ENCODE results near the gene SLC5A6.

The SLC5A6 gene

DNA sequence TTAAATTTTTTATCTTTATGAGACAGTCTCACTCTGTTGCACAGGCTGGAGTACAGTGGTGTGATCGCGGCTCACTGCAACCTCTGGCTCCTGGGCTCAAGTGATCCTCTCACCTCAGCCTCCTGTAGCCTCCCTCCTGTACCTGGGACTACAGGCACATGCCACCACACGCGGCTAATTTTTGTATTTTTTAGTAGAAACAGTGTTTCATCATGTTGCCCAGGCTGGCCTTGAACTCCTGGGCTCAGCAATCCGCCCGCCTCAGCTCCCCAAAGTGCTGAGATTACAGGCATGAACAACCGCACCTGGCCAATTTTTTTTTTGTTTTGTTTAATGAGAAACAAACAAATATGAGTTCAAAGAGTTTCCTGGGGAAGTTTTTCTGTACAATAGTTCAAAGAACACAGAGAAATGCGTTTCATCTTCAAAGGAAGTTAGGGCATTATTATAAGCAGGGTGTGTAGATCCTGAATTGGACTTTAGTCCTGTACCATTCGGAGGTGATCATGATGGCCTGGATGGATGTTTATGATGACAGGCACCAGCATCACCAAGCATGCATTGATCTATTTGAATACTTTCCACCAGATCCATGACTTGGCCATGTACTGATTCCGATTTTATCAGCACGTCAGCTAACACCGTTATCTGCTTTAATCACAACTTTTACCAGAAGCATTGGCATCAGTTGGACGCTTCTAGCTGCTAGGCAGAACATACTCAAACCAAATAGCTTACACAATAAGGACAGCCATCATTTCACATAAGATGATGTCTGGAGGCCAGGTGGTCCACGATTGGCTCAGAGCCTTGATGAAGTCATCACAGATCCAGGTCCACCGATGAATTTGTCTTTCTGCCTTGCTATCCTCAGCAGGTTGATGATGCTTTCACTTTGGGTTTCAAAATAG lies 34.4 kb downstream of the SLC5A6 start:
- TF ChIP-seq REST (IDR thresholded peaks at IDR 0.05; ENCODE audit: low read depth) (no peak), TEAD4 (IDR thresholded peaks at IDR 0.05) (no peak)

DNA sequence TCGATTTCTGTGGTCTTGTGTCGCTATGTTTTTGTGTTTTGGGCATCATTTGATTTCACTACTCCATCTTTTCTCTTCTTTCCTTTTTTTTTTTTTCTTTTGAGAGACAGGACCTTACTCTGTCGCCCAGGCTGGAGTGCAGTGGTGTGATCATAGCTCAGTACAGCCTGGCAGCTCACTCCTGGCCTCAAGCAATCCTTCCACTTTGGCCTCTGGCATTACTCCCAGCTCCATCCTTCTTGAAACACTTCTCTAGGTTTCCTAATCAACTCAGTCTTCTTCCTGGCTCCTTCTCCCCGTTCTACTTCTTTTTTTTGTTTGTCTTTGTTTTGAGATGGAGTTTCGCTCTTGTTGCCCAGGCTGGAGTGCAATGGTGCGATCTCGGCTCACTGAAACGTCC lies 36.7 kb downstream of the SLC5A6 start:
- TF ChIP-seq TAF1 (IDR thresholded peaks at IDR 0.05; ENCODE audit: low read depth) (no peak), FOXM1 (IDR thresholded peaks at IDR 0.05; ENCODE audit: borderline replicate concordance, low read depth) (no peak), RAD21 (IDR thresholded peaks at IDR 0.05; ENCODE audit: low read depth) (no peak), CREB1 (IDR thresholded peaks at IDR 0.05; ENCODE audit: low read depth) (no peak), MAX (IDR thresholded peaks at IDR 0.05) (no peak), CEBPB (IDR thresholded peaks at IDR 0.05) (no peak), NFIC (IDR thresholded peaks at IDR 0.05) (no peak), REST (IDR thresholded peaks at IDR 0.05; ENCODE audit: low read depth) (no peak), TEAD4 (IDR thresholded peaks at IDR 0.05) (no peak), TCF12 (IDR thresholded peaks at IDR 0.05; ENCODE audit: low read depth) (no peak), YY1 (IDR thresholded peaks at IDR 0.05; ENCODE audit: low read depth) (no peak), ZBTB7A (IDR thresholded peaks at IDR 0.05; ENCODE audit: low read depth) (no peak), EGR1 (IDR thresholded peaks at IDR 0.05) (no peak), EP300 (IDR thresholded peaks at IDR 0.05; ENCODE audit: borderline replicate concordance) (no peak)
- TF ChIP-seq, protein P1, sequence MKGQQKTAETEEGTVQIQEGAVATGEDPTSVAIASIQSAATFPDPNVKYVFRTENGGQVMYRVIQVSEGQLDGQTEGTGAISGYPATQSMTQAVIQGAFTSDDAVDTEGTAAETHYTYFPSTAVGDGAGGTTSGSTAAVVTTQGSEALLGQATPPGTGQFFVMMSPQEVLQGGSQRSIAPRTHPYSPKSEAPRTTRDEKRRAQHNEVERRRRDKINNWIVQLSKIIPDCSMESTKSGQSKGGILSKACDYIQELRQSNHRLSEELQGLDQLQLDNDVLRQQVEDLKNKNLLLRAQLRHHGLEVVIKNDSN (IDR thresholded peaks at IDR 0.05): no peak

DNA sequence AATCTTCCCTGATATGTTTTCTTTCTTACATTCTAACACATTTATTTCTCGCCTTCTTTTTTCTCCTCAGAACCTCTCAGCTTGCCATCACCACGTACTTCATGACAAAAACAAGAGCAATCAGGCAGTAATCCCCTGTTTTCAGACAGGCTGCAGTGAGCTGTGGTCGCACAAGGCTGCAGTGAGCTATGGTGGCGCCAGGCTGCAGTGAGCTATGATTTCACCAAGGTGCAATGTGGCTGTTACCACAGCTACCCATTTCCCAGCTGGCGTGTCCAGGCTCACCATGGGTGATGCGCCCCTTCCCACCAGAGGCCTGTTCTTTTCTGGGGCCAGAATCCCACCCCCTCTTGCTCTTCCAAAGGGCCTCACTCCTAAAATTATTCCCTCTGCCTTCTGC lies 37.4 kb downstream of the SLC5A6 start:
- TF ChIP-seq FOXM1 (IDR thresholded peaks at IDR 0.05; ENCODE audit: borderline replicate concordance, low read depth) (no peak), MAX (IDR thresholded peaks at IDR 0.05) (no peak), EGR1 (IDR thresholded peaks at IDR 0.05) (no peak), ZBTB7A (IDR thresholded peaks at IDR 0.05; ENCODE audit: low read depth) (no peak), TEAD4 (IDR thresholded peaks at IDR 0.05) (no peak), CREB1 (IDR thresholded peaks at IDR 0.05; ENCODE audit: low read depth) (no peak), TAF1 (IDR thresholded peaks at IDR 0.05; ENCODE audit: low read depth) (no peak), EP300 (IDR thresholded peaks at IDR 0.05; ENCODE audit: borderline replicate concordance) (no peak), CEBPB (IDR thresholded peaks at IDR 0.05) (no peak), YY1 (IDR thresholded peaks at IDR 0.05; ENCODE audit: low read depth) (no peak), TCF12 (IDR thresholded peaks at IDR 0.05; ENCODE audit: low read depth) (no peak), RAD21 (IDR thresholded peaks at IDR 0.05; ENCODE audit: low read depth) (no peak), REST (IDR thresholded peaks at IDR 0.05; ENCODE audit: low read depth) (no peak), NFIC (IDR thresholded peaks at IDR 0.05) (no peak)
- TF ChIP-seq, protein P1 (IDR thresholded peaks at IDR 0.05): no peak

- TF ChIP-seq NFIC (IDR thresholded peaks at IDR 0.05) (no peak), CREB1 (IDR thresholded peaks at IDR 0.05; ENCODE audit: low read depth) (no peak), MAX (IDR thresholded peaks at IDR 0.05) (no peak), EP300 (IDR thresholded peaks at IDR 0.05; ENCODE audit: borderline replicate concordance) (no peak), ZBTB7A (IDR thresholded peaks at IDR 0.05; ENCODE audit: low read depth) (no peak), REST (IDR thresholded peaks at IDR 0.05; ENCODE audit: low read depth) (no peak), YY1 (IDR thresholded peaks at IDR 0.05; ENCODE audit: low read depth) (no peak), TAF1 (IDR thresholded peaks at IDR 0.05; ENCODE audit: low read depth) (no peak), TEAD4 (IDR thresholded peaks at IDR 0.05) (no peak), FOXM1 (IDR thresholded peaks at IDR 0.05; ENCODE audit: borderline replicate concordance, low read depth) (no peak), EGR1 (IDR thresholded peaks at IDR 0.05) (no peak), TCF12 (IDR thresholded peaks at IDR 0.05; ENCODE audit: low read depth) (no peak), CEBPB (IDR thresholded peaks at IDR 0.05) (no peak), RAD21 (IDR thresholded peaks at IDR 0.05; ENCODE audit: low read depth) (no peak)
- TF ChIP-seq, protein P1 (IDR thresholded peaks at IDR 0.05): no peak
Measured at GRCh38 chr2:27171351-27171848, 40.7 kb downstream of the SLC5A6 start.

Data from Ishikawa (cell line).